ENCODE data around the gene MACF1.
"Not testable (repeated sequence)": the region's sequence is repeated elsewhere in the genome, so short reads cannot be mapped to it uniquely, and the experiment has no call there.

MACF1 gene

DNA sequence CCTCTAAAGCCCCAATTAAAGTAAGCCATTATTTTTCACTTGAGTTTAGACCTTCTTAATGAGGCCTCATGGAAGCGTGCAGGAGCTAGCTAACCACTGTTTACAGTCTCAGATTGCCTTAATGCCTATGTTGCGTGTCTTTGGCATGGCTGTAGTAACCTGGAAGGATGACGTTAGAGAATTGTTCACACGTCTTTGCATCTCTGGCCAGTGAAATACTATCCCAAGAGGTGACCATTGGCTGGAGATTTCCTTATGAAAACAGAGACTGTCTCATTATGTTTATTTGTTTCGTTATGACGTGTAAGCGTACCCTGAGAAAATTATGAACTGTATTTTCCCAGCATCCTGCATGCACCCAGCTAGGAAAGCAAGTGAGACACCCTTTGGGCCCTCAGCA, 268.3 kb downstream of the MACF1 start:
- DNase-seq, result no peak

DNA sequence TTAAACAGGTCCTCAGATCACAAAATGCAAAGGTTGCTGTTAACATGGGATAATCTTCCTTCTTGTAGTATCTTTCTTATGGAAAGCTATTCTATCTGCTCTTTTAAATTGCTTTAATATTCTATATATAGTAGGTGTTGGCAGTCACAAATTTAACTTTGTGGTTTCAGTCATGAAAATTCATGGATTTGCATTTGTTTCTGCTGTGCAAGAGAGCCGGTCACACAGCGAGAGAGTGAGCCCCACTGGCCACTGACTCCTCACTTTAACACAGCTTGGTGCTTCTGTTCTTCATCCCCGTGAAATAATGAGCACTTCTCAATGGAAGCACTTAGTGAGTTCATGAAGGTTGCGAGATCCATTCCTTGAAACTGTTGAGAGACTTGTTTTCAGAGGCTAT, 268.8 kb downstream of the MACF1 start:
- no peak for DNase-seq

DNA sequence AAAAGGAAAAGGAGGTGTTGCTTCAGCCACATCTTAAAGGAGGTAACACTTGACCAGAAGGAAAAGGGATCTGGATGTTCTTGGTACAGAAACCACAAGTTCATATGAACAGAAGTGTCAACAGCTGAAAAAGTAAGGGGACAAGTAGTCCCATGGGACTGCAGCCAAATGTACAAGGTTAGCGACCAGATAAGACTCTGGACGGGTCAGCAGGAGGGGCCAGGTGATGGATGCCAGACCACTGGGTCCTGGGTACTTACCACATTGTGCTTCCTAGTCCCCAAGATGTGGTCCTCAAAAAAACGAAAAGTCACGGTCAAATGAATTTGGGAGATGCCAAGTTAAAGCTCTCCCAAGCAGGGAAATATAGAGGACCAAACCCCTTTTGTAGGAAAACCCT, 270.3 kb downstream of the MACF1 start:
- DNase-seq, result no peak

DNA sequence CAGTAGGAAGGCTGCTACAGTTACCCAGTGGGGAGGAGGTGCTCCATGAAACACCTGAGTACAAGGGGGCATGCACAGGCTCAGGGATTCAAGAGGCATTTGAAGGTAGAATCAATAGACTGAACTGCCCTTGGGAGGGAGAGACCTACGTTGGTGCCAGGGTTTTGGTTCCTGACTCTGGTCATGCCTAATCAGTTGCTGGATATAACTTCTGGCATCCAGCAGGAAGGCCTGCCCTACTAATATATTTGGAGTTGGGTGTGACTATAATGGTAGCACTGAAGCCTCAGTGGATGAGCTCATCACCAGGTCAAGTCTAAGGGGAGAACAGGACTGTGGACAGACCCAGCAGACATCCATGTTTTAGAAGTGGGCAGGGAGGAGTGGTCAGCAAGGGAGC, 271.1 kb downstream of the MACF1 start:
- not testable (repeated sequence) for DNase-seq

DNA sequence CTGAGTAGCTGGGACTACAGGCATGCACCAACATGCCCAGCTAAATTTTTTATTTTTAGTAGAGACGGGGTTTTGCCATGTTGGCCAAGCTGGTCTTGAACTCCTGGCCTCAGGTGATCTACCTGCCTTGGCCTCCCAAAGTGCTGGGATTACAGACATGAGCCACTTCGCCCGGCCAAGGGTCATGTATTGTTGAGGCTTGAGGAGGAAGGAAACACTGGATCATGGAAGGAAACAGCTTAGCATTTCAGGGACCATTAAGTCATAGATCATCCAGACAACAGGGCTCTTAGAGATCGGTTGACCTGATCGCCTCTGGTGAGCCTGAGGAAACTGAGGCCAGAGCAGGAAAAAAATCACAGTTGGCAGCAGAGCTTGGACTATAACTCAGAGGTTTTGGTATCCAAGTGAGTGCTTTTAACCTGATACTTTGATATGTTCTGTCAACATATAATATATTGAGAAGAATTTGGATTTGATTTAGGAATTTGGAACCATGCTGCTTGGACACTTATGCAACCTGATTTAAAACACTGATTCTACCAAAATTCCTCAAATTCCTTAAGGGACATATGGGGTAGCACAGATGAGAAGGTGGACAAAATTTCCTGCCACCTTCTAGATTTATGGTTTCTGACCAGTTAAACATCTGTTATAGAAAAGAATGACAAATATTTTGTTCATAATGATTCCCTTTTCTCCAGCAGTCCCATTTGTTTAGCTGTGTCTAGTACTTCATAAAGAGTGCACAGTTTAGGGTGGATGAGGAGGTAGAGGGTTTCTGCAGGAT, 273.8 kb downstream of the MACF1 start:
- DNase-seq, result no peak

DNA sequence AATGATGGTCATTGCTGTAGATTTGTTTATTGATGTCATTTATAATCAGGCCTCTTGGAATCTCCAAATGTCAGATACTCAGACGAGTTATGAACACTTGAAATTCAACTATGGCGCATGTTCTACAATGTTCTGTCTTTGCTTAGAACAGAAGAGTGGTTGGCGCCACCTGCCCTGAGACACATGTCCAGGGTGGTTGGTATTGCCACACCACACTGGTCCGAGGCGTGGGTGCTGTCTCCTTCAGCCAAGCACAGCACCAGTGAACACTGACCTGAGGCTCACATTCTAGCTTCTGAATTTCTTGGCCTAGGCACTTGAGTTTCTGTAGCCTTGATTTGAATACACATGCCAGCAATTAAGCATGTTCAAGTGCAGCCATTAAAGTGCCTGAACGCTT, 276.8 kb downstream of the MACF1 start:
- no peak for DNase-seq

DNA sequence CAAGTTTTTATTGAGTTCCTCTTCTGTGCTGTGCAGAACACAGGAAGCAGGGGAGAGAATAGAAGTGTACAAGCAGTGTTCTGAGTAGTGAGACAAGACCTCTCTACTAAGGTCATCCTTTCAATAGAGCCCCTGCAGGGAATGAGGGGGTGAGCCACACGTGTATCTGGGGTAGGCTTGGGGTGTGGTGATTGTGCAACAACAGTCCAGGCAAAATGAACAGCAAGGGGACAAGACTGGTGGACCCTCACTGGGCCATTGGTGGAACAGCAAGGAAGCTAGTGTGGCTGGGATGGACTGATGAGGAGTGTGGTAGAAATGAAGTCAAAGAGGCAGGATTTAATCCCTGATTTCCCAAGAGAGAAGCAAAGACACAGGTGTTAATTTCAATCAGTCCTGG, 278.8 kb downstream of the MACF1 start:
- DNase-seq, result no peak

DNA sequence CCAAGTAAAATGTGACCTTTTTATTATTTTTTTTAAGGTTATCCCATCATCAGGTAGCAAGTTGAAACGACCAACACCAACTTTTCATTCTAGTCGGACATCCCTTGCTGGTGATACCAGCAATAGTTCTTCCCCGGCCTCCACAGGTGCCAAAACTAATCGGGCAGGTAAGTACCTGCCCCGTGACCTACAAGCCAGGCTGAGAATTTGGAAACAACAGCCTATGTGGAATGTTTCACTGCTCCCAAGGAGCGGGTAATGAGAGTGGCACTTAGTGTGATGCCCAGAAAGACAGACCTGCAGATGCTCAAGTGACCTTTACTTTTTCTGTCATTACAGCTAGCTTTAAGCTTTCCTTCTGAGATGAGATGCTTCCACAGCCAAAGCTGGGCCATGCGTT, 280.1 kb downstream of the MACF1 start:
- DNase-seq, result no peak

DNA sequence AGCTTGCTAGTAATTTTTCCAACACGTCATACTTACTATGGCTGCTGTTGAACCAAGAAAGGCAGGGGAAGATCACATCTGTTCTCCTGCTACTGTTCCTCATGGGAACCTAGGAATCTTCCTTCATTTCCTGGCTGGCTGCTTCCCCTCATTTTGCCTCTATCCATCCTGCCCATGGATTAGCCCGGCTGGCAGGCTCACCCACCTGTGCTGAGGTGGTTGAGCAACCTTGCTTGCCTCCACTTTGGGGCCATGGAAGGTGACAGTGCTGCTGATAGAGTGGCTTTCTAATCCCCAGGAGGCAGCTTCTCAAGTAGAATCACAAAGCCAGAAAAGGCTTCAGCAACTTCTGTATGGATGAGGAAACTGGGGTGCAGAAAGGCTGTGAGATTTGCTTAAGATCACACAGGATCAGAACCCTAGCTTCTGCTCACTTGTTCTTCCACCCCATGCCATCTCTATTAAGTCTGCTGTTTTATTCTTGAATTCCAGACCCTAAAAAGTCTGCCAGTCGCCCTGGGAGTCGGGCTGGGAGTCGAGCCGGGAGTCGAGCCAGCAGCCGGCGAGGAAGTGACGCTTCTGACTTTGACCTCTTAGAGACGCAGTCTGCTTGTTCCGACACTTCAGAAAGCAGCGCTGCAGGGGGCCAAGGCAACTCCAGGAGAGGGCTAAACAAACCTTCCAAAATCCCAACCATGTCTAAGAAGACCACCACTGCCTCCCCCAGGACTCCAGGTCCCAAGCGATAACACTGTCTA, 280.7 kb downstream of the MACF1 start:
- DNase-seq, result no peak

DNA sequence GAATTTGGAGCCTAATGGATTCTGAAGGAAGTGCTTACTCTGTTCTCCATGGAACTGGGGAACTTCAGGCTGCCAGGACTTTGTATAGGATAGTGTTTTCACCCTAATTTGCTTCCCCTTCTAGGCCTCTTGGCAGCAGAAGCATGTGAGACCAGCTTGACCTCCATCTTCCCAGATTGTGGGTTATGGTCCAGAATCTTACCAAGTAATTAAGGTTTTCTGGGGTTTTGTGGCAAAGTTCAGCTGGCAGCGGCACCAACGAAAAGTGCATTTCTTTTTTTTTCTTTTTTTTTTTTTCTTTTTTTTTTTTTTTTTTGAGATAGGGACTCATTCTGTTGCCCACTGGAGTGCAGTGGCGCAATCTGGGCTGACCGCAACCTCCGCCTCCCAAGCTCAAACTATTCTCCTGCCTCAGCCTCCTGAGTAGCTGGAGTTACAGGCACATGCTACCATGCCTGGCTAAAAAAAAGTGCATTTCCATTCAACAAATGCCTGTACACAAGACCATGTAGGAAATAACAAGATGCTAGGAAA, 283.6 kb downstream of the MACF1 start:
- DNase-seq, result no peak

DNA sequence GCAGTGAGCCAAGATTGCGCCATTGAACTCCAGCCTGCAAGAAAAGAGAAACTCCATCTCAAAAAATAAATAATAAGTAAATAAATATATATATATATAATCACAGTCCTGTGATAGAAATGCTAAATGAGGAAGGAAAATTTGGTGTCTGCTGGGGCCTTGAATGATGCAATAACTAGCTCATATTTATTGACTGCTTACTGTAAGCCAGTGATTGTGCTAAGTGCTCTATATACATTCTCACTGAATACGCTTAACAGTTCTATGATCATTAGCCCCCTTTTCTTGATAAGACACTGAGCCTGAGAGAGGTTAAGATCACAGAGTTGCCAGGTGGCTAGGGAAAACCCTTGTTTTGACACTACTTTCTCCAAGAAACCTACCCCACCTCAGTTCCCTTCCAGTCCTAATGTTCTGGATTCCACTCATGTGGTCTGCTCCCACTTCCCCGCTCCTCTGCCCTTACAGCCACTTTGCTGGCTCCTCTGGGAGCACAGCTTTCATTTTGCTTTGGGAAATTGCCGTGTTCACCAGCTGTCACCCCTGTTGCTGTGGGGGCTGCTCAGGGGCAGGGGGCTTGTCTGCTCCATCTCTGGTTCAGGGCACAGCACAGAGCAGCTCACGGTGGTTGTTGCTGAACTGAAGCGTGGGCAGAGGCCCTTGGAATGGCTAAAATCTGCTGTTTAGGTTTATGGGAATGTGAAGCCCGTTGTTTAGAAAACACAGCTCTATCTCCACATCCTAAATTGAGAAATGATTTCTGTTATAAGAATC, 284.5 kb downstream of the MACF1 start:
- DNase-seq, result no peak

DNA sequence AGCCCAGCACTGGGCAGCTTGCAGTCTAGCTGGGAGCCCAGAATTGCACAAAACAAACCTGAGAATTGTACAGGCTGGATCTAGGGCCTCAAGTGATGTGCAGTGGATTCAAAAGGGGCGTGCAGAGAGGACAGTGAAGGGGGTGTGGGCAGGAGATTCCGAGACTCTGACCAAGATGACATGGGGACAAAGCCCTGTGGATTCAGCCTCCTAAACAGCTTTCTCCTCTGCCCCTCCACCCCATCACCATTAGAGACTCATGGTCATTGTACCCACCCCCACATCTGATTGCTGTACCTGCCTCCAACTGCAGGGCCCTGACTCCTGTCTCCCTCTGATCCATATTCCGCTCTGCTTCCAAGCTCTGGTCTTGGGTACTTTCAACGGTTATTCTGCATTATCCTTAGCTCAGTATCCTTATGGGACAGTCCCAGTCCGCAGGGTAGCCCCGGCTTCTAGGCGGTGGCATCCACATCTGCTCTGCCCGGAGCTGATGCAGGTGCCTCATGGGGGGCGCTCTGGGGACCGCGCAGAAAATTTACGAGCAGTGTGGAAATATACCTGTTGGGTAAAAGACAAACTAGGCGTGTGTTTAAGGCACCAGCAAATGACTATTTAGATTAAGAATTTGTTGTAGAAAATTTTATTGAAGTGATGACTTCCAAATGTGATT, 285.2 kb downstream of the MACF1 start:
- DNase-seq, result no peak

DNA sequence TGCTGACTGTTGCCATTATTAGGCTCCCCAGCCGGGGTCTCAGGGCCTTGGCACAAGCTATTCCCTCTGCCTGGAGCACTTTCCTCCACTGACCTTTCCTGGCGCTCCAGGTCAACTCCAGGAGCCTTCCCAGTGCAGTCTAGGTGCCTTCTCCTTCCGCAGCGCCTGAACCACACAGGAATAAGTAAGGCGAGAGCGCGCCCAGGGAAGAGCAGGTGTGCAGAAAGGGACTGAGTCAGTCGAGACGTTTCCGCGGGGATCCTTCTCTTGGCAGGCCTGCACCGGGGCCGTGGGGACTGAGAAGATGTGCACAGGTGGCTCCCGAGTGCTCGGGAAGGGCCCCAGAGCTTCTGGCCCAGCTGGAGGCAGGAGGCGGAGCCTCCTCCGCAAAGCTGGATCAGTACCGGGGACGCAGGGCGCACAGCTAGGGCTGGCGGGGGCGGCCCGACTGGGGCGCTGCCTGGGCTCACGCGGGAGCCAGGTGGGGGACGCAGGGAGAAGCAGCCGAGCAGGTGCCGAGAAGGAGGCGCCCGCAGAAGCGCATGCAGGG, 286.2 kb downstream of the MACF1 start:
- DNase-seq, result no peak

DNA sequence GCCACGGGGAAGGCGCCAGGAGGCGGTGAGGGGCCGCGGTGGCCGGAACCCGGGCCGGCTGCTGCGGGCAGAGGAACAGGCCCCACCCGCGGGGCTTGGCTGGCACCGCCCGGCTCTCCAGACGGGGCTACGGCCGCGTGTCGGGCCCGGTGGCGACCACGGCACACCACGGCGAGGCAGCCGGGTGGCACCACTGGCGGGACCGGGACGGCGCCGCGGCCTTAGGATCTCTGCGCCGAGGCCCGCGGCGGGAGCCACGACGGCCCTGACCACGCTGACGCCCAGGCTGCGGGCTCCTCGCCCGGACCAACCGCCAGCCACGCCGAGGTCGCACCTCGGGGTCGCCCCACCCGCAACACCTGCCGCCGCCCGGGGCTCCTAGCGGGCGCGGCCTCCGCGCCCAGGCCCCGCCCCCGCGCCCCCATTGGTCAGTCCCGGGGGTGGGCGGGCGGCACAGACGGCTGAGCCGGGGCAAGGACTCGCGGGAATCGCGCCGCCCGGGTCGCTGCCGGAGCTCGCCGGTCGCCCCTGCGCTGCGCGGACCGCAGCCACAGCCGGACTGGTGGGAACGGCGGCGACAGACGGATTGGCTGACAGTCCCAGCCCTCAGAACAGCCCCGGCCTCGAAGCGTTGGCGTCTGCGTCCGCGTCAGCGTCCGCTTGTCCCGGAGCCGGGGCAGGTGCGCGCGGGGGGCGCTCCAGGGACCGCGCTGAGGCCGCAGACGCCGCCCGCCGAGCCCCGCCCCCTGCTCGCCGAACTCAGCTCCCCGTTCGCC, 286.8 kb downstream of the MACF1 start, which contains the start of gene BMP8A:
TSS of gene BMP8A (plus strand) at position 491 of the 776 bp plus-strand sequence. CDS start 356 bp downstream, outside the sequence.
- peak; percentile 42 for DNase-seq

DNA sequence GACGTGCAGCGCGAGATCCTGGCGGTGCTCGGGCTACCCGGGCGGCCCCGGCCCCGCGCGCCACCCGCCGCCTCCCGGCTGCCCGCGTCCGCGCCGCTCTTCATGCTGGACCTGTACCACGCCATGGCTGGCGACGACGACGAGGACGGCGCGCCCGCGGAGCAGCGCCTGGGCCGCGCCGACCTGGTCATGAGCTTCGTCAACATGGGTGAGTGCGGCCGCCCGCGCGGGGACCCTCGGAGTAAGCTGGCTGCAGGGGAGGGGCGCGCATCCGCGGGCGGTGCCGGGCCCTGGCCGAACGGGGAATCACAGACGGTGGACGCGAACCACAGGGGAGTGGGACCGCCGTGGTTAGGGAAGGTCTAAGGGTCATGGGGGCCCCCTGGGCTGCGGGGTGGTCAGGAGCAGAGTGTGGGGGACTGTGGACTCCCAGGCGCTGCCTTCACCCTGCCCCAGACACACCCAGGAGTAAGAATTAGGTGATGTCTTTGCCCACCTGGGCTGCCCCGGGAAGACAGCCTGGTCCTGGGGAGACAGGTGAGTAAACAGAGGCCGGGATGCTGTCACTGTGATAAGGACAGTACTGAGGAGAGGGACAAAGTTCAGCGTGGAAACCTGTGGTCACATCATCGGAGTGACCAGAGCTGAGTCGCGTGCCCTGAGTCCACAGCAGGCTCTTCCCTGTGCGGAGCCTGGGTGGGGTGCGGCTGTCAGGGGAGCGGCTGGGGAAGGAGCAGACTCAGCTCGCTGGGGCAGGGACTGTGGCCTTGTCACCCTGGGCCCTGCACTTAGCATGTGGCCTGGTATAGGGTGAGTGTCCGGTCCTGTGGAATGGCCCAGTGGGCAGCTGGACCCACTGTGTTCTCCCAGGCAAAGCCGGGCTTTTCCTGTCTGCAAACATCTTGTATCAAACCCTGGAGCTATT, 287.9 kb downstream of the MACF1 start:
- not testable (repeated sequence) for DNase-seq

DNA sequence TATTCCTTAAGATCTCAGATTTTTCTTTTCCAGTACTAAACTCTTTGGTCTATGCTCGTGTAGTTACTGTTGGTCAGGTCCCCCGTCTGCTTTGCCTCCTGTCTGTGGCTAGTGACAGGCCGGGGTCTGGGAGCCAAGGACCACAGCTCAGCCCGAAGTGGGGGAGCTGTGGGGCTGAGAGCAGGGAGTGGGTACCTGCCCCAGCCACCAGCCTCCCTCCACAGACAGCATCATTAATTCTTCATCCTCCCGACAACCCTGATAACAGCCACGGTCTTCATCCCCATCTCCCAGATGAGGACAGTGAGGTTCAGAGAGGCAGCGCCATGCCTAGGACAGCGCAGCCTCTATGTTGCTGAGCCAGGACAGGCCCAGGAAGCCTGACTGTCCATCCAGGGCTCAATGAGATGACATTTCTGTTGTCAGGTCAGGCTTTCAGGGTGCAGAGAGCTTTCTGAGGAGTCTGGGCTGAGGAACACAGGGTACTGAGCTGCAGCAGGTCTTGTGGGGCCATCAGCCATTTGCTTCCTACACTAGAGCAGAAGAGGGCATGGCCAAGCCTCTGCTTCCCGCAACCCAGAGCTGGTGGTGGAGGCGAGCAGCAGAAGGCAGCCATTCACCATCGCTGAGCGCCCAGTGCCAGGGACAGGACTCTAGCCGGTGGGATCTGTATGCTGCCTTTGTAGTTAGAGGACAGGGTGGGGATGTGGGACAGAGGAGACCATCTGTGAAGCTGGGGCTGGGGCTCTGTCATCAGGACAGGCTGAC, 288.7 kb downstream of the MACF1 start:
- DNase-seq, result not testable (repeated sequence)

DNA sequence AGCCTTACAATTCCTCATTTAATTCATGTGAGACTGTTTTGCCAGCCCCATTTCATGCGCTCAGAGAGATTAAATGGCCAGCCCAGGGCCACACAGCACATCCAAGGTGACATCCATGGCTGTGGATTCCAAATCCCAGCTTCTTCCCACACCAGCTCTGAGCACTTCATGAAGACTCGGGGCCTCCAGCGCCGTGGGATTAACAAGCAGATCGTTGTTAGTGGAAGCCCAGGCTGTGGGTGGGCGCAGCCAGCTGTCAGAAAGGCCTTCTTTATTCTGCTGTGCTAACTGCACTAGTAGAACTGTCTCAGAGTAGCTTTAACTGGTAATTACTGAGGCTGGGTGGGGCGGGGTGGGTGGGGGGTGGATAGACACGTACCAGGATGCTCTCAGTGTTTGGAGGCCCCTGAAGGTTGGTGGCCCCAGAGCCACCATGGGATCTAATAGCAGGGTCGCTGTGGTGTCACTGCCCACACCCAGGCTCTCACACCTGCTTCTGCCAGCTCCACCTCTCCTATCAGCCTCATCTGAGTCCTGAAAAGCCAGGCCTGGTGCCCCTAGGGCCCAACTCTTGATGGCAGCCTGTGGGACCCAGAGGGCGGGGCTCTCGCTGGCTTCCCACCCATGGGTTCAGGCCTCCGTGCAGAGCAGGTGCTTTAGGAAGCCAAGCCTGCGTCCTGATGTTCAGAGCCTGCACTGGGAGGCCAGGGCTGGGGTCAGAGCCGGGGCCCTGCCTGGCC, 290.3 kb downstream of the MACF1 start:
- DNase-seq, result no peak

DNA sequence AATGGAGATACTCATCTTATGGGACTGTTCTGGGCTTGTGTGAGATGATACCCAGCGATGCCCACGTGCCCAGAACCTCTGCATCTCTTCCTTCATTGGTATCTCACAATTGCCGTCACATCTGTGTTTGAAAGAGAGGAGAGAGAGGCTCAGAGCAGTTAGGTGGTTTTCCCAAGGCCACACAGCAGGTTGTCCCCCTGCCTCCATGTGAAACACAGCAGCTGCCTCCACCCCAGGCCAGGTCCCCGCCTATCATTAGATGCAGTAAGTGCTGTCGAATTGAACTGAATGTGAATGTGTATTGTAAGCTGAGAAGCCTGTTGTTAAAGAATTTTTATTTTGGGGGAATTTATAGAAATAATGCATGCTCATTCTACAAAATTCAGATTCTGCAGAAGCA, 292.0 kb downstream of the MACF1 start:
- DNase-seq, result not testable (repeated sequence)

DNA sequence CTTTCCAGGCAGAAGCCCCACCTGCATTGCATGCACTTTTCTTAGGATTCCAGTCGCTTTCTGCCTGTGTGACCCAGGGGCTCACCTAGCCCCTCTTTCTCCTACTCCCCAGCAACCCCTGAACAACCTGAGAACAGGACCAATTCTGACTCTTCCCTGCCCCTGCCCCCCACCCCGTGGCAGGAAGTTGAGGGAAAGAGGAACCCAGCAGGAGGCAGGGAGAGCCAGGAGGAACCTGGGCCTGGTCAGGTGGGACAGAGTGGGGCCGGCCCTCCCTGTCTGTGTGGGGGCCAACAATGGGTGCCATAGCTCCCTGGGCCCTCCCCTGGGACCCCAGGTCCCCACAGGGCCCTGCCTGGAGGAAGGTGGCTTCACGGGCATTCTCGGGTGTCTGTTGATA, 293.1 kb downstream of the MACF1 start:
- no peak for DNase-seq
